Dedifferentiated amniotic fluid mesenchymal stem cell (primary cell): ENCODE results near the gene LOXHD1.

Experiments used
- DNase-seq: peaks from one replicate; pipeline ENCODE4 v3.0.0-alpha.2; 2016; ENCODE audit errors: extremely low spot score

LOXHD1 gene

DNA sequence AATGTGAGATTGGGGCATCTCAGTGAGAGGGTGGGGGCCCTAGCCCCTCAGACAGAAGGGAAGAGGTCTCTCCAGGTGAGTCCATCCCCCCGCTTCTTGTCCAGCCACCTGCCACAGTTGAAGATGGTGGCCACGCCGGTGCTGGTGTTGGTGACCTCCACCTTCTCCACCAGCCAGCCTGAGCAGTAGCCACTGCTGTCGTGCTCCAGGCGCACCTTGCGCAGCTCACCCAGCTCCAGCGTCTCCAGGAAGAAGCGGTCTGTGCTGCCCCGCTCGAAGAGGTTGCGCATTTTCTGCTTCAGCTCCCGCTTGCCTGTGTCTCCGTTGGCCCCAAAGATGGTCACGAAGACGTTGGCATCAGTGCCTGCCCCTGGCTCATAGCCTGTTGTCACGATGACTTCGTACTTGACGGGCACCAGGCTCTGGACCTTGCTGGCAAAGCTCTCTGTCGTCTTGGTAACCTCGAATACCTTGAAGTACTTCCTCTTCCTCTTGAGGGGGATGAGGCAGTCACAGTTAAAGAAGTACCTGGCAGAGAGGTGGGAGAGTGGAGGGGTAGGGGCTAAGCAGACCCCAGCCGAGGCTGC, 179.5 kb downstream of the LOXHD1 start:
- DNase-seq, result no peak

DNA sequence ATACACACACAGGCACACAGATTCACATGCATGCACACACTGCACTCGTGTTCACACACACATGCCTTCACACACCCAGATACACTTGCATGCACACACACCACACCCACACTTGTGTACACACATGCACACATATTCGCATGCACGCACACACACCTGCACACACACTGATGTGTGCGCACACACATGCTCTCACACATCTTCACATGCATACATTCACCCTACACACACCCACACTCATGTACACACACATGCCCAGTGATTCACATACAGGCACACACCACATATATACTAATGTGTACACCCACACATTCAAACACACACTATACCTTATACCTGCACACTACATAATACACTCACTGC, 181.6 kb downstream of the LOXHD1 start:
- DNase-seq, result no peak

DNA sequence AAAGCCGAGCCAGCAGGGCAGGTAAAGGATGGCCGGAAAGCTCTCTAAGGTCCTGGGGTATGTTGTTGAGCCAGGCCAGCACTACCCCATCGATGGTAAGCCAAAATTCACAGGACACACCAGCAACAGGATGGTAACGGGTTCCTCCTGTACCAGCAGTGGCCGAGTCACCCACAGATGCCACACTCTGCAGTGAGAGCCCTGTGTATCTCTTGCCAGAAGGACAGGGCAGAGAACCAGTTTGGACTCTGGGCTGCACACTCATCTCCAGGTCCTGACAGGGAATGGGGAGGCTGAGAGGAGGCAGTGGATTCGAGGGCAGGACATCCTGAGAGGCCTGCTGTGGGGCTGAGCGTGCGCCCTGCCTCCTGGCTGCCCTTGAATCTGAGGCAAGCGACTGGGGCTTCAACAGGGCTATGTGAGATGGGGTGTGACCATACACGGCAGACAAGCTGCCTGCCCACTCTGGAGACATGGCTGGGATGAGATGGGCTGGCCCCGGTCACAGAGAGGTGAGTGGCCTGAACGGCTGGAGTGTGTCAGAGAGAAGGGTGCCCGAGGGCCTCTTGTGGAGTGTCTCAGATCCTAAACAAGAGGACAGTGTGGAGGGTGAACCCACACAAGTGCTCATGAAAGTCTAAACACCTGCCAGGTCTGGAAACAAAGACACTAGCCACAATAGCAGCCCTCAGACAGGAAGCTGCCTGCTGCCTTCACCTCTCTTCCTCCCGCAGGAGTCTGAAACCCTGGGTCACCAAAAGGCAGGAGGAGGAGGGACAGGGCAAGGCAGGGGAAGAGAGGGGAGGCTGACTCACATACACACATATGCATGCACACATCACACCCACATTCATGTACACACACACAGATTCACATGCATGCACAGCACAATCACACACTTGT, 182.3 kb downstream of the LOXHD1 start:
- no peak for DNase-seq

DNA sequence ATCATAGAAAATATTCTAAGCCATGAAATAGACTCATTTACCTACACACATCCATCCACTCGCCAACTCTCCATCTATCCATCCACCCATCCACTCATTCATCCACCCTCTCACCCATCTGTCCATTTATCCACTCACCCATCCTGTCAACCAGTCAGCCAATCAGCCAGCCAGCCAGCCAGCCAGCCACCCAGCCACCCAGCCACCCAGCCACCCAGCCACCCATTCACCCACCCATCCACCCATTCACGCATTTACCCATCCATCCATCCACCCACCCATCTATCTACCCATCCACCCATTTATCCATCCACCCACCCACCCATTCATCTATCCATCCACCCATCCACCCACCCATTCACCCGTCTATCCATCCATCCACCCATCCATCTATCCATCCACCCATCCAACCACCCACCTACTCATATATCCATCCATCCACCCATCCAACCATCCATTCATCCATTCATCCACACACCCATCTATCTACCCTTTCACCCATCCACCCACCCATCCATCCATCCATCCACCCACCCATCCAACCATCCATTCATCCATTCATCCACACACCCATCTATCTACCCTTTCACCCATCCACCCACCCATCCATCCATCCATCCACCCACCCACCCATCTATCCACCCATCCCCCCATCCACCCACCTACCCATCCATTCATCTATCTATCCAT, 185.1 kb downstream of the LOXHD1 start:
- DNase-seq, result no peak

DNA sequence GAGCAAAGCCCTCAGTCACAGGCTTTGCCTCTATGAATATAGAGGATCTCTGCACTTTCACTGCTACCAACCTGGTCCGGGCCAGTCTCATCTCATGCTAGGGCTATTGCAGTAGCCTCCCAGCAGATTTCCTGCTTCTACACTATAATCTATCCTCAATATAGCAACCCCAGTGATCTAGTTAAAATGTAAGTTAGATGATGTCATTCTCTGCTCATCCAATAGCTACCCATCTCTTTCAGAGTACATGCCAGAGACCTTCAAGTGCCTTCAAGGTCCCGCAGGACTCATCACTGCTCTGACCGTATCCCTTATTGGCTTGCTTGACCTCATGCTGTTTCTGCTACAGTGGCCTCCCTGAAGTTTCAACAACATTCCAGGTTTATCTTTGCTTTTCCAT, 186.3 kb downstream of the LOXHD1 start:
- DNase-seq, result no peak

DNA sequence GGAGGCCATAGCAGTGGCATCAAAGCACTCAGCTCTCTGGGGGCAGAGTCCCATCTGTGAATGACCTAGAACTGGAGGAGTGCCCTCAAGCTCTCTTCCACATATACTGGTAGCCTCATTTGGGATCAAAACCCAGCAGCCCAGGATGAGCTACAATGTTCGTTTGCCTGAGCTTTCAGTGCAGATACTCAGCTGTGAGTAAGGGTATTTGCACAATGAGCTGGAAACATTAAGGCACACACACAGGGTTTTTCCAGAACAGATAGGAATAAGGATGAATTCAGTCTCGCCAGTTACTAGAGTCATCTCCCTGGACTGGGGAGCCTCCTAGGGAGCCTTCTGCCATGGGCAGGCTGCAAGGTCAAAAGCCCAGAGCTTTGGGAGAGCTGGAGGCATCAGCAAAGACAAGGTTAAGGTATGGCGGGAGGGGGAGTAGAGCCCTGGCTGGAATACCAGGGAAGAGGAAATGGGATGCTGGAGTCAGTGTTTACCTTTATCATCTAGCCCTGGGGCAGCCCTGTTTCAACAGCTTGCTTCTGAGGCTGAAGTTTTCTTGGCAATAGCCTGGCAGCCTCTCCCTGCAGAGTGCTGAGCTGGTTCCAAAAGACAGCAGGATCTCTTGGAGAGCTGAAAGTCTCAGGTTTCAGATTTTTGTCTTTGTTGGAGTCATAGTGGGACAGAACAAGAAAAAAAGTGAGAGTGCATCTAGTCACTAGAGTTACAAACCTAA, 187.7 kb downstream of the LOXHD1 start:
- DNase-seq, result peak; percentile 33

DNA sequence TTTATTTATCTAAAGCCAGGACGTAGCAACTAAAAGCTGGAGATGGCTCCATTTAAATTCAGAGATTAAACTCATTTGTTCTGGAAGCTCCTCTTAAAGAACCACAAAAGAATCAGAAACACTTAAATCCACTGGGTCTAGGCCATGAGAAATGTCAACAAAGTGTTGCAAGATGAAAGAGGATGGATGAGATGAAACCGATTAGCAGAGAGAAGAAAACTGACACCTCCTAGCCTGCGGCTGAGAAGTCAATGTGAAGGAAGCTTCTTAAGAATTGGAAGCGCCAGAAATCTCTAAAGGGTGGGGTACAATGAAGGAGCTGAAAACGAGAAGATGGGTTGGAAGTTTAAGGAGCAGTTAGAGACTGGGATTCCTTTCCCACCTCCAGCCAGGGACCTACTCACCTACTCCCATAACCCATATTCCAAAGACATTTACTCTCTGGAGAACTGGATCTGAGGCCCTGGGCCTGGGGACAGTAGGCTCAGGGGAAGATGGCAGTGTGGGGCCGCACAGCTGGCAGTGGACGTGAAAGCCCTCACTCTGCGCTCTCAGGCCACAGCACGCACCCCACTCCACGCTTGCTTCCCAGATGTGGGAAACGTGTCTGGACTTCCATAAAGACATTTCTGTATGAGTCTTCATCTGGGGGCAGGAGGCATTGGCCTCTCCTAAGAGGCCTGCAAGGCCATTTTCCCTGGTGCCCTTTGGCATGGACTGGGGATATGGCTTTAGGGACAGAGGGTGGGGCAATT, 188.4 kb downstream of the LOXHD1 start:
- no peak for DNase-seq

DNA sequence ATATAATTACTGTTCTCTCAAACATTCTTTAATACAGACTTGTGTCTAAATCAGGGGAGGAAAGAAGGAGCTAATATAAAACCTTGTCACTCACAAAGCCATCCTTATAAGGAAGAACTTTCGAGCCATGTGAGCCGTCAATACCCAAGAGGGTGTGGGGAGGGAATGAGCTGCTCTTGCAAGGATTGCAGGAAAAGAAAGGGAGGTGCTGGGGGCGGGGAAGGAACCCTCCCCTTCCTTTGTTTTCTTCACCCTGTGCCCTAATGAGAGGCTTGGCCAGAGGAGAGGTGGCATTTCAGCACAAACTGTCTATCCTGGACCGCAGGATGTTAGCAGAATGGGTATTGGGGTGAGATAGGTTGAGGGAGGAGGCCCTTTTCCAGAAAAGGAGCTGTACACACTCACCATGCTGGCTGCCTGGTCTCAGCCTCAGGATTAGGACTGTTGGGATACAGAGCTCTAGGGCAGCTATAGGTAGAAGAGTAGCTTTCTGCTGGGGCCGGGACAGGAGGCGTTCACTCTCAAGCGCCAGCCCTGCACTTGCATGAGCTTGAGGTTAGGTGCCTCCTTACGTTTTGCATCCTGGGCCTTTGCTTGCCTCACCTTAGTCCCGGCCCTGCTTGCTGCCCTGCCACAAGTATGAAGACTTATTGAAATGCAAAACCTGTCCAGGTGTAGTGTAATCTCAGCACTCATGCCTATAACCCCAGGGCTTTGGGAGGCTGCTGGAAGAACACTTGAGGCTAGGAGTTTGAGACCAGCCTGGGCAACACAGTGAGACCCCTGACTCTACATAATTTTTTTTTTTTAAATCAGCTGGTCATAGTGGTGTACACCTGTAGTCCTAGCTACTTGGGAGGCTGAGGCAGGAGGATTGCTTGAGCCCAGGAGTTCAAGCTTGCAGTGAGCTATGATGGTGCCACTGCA, 190.5 kb downstream of the LOXHD1 start:
- no peak for DNase-seq

DNA sequence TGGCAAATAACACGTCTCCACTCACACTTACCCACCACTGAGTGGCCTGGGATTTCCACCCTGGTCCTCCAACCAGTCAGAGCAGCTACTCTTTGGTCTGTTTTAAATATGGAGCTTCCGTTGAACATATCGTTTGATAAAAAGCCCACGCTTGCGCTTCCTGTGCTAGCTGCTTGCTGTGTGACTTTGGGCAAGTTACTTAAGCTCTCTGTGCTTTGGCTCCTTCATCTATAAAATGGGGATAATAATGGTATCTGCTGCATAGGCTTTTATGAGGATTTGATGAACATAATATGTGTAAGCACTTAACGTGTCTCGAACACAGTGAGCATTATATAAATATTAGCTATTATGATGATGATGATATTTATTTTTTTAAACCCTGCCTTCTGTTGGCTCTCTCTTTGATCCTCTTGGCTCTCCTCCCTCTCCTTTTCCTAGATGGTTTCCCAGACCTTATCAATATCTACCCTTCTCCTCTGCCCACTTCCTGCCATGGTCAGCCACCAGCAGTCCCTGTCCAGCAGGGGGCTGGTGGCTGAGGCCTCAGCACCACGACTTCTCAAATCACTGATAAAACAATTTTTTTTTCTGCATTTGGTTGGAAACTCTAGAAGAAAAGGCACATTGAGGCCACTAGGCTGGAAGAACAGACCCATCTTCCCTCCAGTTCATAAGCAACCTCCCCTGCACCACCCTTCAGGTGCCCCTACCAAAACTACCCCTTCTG, 191.9 kb downstream of the LOXHD1 start:
- DNase-seq, result no peak

DNA sequence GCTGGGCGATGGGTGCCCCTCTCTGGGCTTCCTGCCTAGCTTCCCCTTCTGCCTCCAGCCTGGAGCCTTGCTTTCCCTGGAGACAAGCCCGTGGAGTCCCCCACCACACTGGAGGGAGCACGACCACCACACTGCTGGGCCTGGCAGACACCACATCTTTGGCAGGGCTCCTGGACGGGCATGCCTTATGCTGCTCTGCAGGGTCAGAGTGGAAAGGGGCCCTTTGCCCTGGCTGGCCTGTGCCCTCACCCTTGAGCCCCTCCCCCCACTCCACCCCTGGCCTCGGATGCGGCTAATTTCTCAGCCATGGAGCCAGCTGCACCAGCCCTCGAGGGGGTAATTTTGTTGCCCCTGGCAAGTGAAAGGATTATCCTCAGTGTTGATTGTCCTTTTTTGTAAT, 194.5 kb downstream of the LOXHD1 start:
- no peak for DNase-seq

DNA sequence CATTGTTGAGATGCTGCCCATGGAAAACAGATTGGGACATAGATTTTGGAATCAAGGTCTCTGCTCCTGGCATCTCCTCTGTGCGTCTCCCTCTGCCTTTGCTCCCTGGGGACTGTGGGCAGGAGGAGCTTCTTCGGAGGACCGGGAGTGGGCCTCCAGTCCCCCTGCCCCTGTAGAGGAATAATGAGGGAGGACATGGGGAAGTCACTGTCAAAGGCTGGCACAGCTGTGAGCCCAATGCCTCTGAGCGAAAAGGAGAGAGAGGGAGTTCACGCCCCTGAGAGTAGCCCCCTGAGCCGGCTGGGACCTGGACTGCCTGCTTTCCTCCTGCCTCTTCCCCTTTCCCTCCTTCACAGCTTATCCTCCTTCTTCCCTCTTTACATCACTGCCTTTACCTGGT, 195.0 kb downstream of the LOXHD1 start:
- no peak for DNase-seq

DNA sequence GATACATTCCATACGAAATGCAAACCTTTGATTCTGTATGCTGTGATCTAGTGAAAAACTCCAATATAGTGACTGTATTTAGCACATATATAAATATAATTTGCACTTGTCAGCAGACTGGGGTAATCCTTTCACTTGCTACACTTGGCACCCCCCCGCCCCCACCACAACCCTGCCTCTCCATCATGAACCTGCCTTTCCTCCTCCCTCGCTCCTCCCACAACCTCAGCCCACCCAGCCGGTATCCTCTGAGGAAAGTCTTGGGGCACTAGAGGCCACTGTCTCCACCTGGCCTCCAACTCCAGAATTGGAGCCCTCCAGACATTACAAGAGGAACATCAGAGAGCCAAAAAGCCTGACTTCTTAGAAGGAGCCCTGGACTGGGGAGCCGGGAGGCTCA, 196.3 kb downstream of the LOXHD1 start:
- DNase-seq, result no peak

DNA sequence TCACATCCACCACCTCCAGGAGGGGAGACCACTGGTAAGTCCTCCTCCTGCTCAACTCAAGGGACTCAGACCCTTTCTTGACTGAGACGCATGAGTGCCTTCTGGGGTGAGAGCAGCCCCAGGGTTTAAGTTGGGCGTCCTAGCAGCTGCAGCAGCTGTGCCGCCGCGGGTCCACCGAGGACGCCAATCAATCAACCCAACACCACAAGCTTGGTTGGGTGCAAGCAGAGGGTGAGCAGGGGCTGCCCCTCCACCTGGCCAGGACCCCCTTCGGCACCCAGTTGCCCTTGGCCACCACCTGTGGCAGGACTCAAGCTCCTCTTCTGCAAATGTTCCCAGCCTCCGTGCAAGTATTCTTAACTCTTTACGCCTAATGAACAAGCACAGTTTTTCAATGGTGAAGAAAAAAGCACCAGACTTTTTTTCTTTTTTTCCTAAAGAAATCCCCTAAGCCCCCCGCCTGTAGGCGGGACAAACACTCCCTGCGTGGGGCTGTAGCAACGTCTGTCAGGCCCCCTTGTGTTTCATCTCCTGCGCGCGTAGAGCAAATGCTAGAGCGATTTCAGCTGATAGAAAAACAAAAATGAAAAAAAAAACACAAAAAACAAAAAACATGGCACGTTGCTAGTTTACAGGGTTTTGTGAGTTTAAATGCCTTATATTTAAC, 197.1 kb downstream of the LOXHD1 start:
- DNase-seq, result no peak

DNA sequence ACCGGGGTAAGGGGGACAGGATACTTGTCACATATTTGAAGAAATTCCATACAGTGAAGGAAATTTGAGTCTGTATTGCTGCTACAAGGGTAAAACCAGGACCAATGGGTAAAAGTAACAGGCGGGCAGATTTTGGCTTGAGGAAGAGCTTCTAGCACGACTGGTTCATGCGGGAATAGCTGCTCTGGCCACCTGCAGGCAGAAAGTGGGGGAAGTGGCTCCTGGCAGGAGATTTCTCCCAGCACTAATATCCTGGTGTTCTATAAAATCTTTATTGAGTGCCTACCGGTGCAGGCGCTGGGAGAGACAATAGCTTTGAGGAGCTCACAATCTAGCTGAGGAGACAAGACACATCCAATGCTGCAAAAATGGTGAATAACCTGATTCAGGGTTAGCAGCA, 198.5 kb downstream of the LOXHD1 start:
- no peak for DNase-seq

DNA sequence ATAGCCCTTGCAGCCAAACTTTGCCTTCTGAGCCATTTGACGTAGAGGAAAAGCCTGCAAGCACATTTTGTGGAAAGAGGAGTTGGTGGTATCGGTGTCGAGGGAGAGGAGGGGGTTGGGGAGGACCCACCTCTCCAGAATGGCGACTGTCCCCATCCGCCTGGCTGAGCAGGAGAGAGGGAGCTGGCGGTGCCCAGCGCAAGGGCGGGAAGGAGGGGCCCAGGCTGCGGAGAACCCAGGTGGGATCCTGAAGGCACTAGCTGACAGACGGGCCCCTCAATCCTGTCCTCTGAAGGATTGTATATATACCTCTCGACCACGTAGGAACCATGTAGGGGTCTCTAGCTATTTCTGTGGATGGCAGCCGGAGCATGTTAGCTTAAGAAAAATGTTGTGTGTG, 200.3 kb downstream of the LOXHD1 start:
- no peak for DNase-seq

DNA sequence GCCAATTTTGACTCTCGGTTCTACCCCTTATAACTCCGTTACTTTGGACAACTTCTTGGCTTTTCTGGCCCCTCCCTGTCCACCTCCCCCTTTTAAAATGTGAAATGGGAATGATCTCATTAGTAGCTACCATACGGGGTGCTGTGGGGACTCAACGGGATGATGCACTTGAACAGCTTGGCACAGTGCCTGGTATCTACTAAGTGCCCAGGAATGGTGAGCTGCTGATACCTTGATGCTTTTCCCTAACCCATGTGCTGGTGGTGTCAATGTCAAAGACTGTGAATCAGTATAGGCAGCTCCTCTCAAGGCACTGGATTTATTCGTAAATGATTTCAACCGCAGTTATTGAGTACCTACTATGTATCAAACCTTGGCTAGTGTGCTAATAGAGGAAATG, 204.2 kb downstream of the LOXHD1 start:
- no peak for DNase-seq

DNA sequence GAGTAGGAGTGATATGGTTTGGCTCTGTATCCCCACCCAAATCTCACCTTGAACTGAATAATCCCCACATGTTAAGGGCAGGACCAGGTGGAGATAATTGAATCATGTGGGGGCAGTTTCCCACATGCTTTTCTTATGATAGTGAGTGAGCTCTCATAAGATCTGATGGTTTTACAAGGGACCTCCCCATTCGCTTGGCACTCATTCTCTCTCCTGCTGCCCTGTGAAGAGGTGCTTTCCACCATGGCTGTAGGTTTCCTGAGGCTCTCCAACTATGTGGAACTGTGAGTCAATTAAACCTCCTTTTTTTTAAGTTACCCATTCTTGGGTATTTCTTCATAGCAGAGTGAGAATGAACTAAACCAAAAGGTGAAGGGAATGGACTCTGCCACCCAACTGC, 207.5 kb downstream of the LOXHD1 start:
- no peak for DNase-seq

DNA sequence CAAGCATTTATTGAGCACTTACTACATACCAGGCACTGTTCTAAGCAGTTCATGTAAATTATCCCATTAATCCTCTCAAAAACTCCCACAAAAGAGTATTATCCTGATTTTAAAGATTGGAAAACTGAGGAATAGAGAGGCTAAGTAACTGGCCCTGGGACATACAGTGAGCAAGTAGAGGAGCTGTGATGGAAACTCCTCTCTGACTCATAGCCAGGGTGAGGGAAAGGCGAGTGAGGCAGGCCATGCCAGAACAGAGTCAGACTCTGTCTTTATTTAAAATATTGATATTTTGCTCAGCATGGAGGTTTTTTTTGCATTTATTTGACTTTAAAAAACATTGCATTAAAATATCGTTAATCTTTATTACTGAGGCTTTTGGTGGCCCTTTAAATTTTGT, 208.0 kb downstream of the LOXHD1 start:
- no peak for DNase-seq

DNA sequence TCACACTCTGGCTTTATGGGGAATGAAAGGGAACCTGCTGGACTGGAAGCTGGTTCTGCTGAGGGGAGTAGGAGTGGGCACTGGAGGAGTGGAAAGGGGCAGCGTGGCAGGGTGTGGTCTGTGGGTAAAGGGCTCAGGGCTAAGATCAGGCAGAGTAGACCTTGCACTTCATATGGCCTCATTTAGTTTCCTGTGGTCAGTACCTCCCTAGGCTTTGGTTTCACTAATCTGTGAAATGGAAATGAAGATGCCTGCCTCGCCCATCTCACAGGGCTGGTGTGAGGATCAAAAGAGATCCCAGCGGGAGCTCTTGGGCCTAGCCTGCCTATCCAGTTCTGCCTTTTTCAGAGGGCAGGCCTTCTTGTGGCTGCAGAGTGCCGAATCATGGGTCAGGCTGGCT, 208.7 kb downstream of the LOXHD1 start:
- DNase-seq, result no peak
